ENCODE measurements around the gene EPM2AIP1. TPM values are rescaled to one million over a fixed set of nuclear protein-coding genes. Genes with fewer than 3 reads are reported as not detected.
A peak's percentile ranks its signal among the peaks of the same experiment; 100 is the strongest.

EPM2AIP1 gene
- total RNA-seq, 4 donors from 2014 or later, result 12.3 to 57.0 (median 26.0) TPM

- Histone ChIP-seq H3K36me3 (no peaks in the 10 kb centered on the region), H3K9me3 (no peaks in the 10 kb centered on the region)
- intact Hi-C loops (cut with DNase I; ENCODE audit: low total_unique reads), result no loop called here
Measured at GRCh38 chr3:37029111-37029510, 36.2 kb upstream of the EPM2AIP1 start.

DNA sequence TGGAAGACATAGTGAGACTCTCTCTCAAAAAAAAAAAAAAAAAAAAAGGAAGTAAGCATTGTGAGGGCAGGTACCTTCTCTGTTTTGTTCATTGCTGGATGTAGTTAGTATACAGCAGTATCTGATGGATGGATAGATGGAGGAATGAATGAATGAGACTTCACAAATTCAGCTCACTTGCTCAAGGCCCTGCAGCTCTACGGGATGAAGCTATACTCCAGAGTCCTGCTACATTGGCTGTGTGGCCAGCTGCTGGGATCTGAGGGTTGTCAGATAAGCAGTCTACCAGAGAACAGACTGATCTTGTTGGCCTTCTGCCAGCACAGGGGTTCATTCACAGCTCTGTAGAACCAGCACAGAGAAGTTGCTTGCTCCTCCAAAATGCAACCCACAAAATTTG, 35.4 kb upstream of the EPM2AIP1 start:
- Histone ChIP-seq H3K4me3 (no peak overlapping the region), H3K27ac (no peak overlapping the region), H3K27me3 (no peaks in the 10 kb centered on the region), H3K36me3 (no peaks in the 10 kb centered on the region), H3K4me1 (no peaks in the 10 kb centered on the region), H3K9me3 (no peaks in the 10 kb centered on the region)
- DNase-seq, result peak in 1 of 2 donors; percentile 27
- TF ChIP-seq CTCF (IDR thresholded peaks at IDR 0.05) (no peak), POLR2A (IDR thresholded peaks at IDR 0.05) (no peak)
- intact Hi-C loops (cut with DNase I; ENCODE audit: low total_unique reads), result no loop called here

More at GRCh38 chr3:37029111-37029510, 36.2 kb upstream of the EPM2AIP1 start:
- TF ChIP-seq CTCF (IDR thresholded peaks at IDR 0.05), result no peak
- TF ChIP-seq POLR2A (IDR thresholded peaks at IDR 0.05), result no peak
- Histone ChIP-seq H3K27me3 (no peaks in the 10 kb centered on the region), H3K27ac (peak overlapping the region; percentile 65 to 73), H3K4me3 (no peak overlapping the region), H3K4me1 (no peaks in the 10 kb centered on the region)
- no peak for DNase-seq

GRCh38 chr3:37026851-37027250, 33.9 kb upstream of the EPM2AIP1 start:
- intact Hi-C loops (cut with DNase I; ENCODE audit: low total_unique reads), result no loop called here
- DNase-seq, result no peak
- Histone ChIP-seq H3K9me3 (no peaks in the 10 kb centered on the region), H3K4me3 (no peak overlapping the region), H3K4me1 (no peaks in the 10 kb centered on the region), H3K27me3 (no peaks in the 10 kb centered on the region), H3K27ac (no peak overlapping the region), H3K36me3 (no peaks in the 10 kb centered on the region)
- TF ChIP-seq POLR2A (IDR thresholded peaks at IDR 0.05) (no peak), CTCF (IDR thresholded peaks at IDR 0.05) (no peak)

- Histone ChIP-seq H3K27ac (no peak overlapping the region), H3K4me3 (no peak overlapping the region), H3K27me3 (no peaks in the 10 kb centered on the region), H3K4me1 (no peaks in the 10 kb centered on the region), H3K9me3 (no peaks in the 10 kb centered on the region), H3K36me3 (no peaks in the 10 kb centered on the region)
- TF ChIP-seq CTCF (IDR thresholded peaks at IDR 0.05) (no peak), POLR2A (IDR thresholded peaks at IDR 0.05) (no peak)
- no peak for DNase-seq
- intact Hi-C loops (cut with DNase I; ENCODE audit: low total_unique reads), result no loop called here
Measured at GRCh38 chr3:37025561-37026335, 32.8 kb upstream of the EPM2AIP1 start.

DNA sequence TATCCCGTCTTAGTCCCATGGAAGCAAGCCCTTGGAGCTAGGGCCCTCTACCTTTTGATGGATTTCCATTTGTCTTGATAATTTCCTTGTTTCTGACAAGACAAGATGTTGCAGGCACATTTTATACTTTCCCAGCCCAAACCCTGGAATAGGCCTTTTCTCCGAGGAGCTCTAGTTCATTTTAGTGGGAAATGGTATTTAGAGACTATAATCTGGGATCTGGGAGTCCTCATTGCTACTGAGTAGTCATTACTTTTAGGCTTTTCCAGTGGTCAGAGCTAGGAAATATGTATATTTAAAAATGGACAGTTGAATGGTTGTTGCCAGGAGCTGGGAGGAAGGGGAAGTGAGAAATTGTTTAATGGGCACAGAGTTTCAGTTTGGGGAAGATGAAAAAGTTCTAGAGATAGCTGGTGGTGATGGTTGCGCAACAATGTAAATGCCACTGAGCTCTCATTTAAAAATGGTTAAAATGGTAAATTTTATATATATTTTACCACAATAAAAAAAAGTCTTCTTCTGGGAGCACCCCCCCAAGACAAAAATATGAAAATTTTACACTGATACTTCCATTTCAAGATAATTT, 32.0 kb upstream of the EPM2AIP1 start:
- TF ChIP-seq CTCF (IDR thresholded peaks at IDR 0.05), result no peak
- no peak for TF ChIP-seq POLR2A (IDR thresholded peaks at IDR 0.05)
- H3K36me3 ChIP-seq, result no peaks in the 10 kb centered on the region
- intact Hi-C loops (cut with DNase I; ENCODE audit: low total_unique reads), result no loop called here
- H3K27me3 ChIP-seq, result no peaks in the 10 kb centered on the region
- no peaks in the 10 kb centered on the region for H3K9me3 ChIP-seq
- H3K4me3 ChIP-seq, result no peak overlapping the region
- no peak overlapping the region for H3K27ac ChIP-seq
- DNase-seq, result no peak
- no peaks in the 10 kb centered on the region for H3K4me1 ChIP-seq
